Amygdala (tissue), 56 donors: ENCODE measurements around the gene WASHC2A.
"Not testable (repeated sequence)": the region's sequence is repeated elsewhere in the genome, so short reads cannot be mapped to it uniquely, and the experiment has no call there.

Source experiments
- DNase-seq, 56 donors: peaks; one replicate each; lab custom pipeline; 2025; lab: John Stamatoyannopoulos, UW

Gene WASHC2A

DNA sequence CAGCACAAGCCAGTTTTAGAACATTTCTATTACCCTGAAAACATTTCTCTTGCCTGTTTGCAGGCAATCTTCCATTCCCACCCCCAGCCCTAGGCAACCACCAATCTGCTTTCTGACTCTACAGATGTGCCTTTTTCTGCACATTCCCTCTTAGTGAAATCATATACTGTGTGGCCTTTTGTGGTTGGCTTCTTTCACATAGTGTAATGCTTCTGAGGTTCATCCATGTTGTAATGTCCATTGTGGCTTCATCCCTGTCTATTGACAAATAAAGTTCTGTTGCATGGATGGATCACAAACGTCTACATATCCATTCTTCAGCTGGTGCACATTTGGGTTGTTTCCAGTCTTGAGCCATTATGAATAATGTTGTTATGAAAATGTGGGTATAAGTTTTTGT, 77.8 kb downstream of the WASHC2A start:
- DNase-seq: not testable (repeated sequence)

DNA sequence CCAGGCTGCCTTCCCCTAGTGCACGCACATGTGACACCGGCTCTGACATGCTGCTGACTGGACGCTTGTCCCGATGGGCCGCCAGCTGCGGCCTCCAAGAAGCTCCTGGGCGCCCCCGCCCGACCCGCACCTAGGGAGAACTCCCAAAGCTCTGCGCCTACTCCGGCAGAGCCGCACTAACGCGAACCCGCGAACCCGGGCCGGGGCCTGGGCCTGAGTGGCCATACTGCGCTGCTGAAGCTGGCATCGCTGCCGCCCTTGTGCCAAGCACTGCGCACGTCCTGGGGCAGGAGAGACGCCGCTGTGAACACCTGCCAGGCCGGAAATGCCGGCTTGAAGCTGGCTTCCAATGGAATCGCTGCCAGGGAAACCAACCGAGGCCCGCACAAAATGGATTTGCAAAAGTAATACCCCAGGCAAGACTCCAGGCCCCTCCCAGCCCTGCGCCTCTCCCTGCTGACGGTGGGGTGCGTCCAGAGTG, 85.1 kb downstream of the WASHC2A start:
- DNase-seq: no peak

DNA sequence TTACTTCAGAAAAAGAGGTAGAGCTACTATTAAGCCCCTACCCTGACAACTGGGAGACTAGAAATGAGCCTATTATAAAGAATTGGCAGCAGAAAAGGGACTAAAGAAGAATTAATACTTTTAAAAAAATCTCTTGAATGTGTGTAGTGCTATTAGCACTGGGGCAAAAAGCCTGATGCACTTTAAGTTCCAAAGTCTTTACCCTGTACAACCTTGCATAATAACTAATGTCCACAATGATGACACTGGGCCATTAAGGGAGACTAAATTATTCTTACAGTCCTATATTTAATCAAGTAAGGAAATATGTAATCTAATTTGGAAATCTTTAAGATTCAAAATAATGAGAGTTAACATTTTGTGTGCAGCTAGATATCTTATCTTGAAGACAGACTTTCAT, 90.1 kb downstream of the WASHC2A start:
- not testable (repeated sequence) for DNase-seq

DNA sequence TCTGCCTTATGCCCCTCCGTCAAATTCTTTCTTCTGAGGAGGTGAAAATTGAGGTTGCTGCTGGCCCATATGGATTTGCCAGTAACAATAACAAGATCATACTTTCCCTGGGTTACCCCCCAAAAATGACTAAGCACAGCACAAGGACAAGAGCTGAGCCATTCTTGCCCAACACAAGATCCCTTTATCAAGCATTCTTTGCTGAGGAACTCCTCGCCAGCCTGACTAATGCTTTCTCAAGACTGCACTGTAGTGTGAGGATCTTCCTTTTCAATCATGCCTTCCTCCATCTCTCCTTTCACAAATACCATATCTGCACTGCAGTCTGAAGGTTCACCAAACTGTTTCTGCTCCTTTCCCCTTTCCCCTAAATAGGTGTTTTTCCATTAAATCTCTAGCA, 92.1 kb downstream of the WASHC2A start:
- not testable (repeated sequence) for DNase-seq

DNA sequence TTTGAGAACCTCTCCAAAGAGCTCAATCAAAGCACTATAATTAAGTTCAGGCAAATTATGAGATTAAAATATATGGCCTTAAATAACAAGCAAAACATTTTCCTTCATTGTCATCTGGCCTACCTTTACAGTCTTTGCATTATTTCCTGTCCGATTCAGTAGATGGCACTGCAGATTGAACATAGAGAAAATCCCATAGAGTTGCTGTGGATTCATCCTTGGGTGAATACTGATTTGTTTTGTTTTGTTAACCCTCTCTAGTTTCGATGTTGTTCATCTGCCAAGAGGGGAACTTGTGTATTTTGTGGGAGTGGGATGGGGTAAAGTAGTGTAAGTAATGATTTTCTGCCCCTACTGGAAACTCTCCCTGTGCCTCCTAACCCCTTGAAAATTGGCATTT, 97.3 kb downstream of the WASHC2A start:
- not testable (repeated sequence) for DNase-seq

DNA sequence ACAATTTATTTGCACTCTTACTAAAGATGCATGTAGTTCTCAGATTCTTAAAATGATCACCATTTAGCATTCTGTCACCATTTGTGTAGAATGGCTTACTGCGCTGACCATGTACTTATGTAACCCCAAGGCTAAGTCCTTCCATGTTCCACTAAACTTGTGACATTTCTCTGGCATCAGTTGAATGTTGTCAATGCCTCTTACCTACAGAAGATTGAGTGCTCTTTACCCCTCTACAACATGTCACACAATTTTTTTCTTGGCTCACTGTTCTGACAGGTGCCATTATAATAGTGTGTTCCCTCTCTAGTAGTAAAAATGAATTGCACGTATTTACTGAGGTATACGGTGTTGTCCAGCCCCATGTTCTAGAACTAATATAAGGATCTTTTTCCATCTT, 100.1 kb downstream of the WASHC2A start:
- not testable (repeated sequence) for DNase-seq

DNA sequence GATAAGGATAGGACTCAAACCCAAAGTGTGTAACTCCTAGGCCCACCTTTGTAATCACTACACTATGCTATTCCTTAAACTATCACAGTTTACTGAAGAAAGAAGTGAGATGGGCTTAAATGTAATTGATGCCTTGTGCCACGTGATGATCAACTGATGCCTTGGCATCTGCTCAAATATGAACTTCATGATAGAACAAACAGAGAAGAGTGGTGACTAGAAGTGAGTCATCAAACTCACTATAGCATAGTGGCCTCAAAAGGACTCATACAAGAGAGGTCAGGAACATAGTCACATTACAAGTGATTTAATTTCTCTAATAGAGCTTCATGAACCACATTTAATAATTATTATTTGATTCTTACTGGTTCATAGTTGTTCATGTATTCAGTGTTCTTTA, 101.8 kb downstream of the WASHC2A start:
- DNase-seq: not testable (repeated sequence)

DNA sequence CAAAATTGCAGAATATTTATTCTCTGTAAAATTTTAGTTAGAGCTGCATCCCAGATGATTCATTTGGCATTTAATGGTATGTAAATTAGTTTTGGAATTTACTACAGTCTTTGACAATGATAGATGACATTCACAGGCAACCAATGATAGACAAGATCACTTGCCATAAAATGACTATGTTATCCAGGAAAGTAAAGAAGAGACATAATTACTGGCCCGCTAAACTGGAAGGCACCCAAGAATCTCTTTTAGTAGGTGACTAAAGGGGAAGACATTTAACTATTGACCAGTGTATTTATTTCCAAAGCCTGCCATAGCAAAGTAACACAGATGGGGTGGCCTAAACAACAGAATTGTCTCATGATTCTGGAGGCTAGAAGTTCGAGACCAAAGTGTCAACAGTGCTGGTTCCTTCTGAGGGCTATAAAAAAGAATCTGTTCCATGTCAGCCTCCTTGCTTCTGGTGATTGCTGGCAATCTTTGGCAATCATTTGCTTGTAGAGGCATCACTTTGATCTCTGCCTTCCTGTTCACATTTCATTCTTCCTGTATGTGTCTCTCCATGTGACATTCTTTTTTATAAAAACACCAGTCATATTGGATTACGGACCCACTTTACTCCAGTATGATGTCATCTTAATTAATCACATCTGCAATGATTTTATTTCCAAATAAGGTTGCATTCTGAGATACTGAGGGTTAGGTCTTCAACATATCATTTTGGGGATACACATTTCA, 107.2 kb downstream of the WASHC2A start:
- DNase-seq: not testable (repeated sequence)
